Epithelial cell of prostate (primary cell): ENCODE results near the gene LRRC58.

Source experiments
- DNase-seq: peaks from one replicate; pipeline ENCODE4 v3.0.0-alpha.2; 2011; ENCODE audit warnings: low read depth, low spot score
- H3K27ac ChIP-seq: fragments of 450-650 bp; 2 replicates; pipeline ENCODE4 v1.5.1; 2017; ENCODE audit warnings: mild to moderate bottlenecking

Gene LRRC58

GRCh38 chr3:120281261-120281660, 67.9 kb downstream of the LRRC58 start:
- no peak for DNase-seq
- no peak overlapping the region for H3K27ac ChIP-seq

- no peak overlapping the region for H3K27ac ChIP-seq
- no peak for DNase-seq
These were observed 68.6 kb downstream of the LRRC58 start for GRCh38 chr3:120280566-120280965.

- DNase-seq: no peak
- no peak overlapping the region for H3K27ac ChIP-seq
These were observed 69.1 kb downstream of the LRRC58 start for GRCh38 chr3:120280026-120280425.

GRCh38 chr3:120276767-120277166, 72.4 kb downstream of the LRRC58 start:
- no peak for DNase-seq
- H3K27ac ChIP-seq: no peak overlapping the region

- no peak for DNase-seq
- H3K27ac ChIP-seq: no peak overlapping the region
These were observed 73.5 kb downstream of the LRRC58 start for GRCh38 chr3:120275618-120276017.

GRCh38 chr3:120274739-120275167, 74.4 kb downstream of the LRRC58 start:
- H3K27ac ChIP-seq: no peak overlapping the region
- no peak for DNase-seq
